PC-9 (cell line): Measurements from ENCODE around the gene LIN7A. TPM values are rescaled to one million over a fixed set of nuclear protein-coding genes. Genes with fewer than 3 reads are reported as not detected.

ENCODE experiments used
- BruUV-seq: library from RNA; stranded (reverse); fragments of 400-500 nt; replicated peaks from 2 replicates; lab custom pipeline; 2021; lab: Mats Ljungman, UMichigan
- CTCF ChIA-PET: fragments of 300-600 bp; sonication (Branson Sonifier 250); formaldehyde crosslinking; loops from one replicate; lab custom pipeline; 2022; ENCODE audit warnings: antibody characterized with exemption; lab: Charles Lee
- POLR2A ChIA-PET: fragments of 300-600 bp; sonication (Branson Sonifier 250); formaldehyde crosslinking; loops from one replicate; lab custom pipeline; 2022; ENCODE audit warnings: antibody characterized with exemption; ENCODE audit not compliant: unreplicated experiment; lab: Charles Lee
- DNase-seq, 2 experiments: peaks; one replicate each; pipeline versions ENCODE4 v3.0.0 to v3.0.0-alpha.2; 2015 to 2022; ENCODE audit warnings: mixed read lengths in 1 of 2
- H2AFZ ChIP-seq: fragments of 200-600 bp; sonication (generic); 2 replicates; pipeline ENCODE4 v1.8.1; 2017; ENCODE audit warnings: antibody characterized with exemption
- H3F3A ChIP-seq: fragments of 200-600 bp; sonication (generic); 2 replicates; pipeline ENCODE4 v1.8.1; 2017; ENCODE audit warnings: antibody characterized with exemption, mild to moderate bottlenecking, low read depth; ENCODE audit not compliant: insufficient read depth
- H3K27ac ChIP-seq: fragments of 200-600 bp; sonication (generic); 2 replicates; pipeline ENCODE4 v1.6.1; 2016; ENCODE audit warnings: mixed run types
- H3K27me3 ChIP-seq: fragments of 200-600 bp; sonication (generic); 2 replicates; pipeline ENCODE4 v1.6.1; 2016; ENCODE audit warnings: low read depth, mixed run types; ENCODE audit not compliant: insufficient read depth
- H3K36me3 ChIP-seq: fragments of 200-600 bp; sonication (generic); 2 replicates; pipeline ENCODE4 v1.6.1; 2016; ENCODE audit warnings: low read depth, mixed run types
- H3K4me1 ChIP-seq: fragments of 200-600 bp; sonication (generic); replicated peaks from 2 replicates; pipeline ENCODE4 v1.6.1; 2016; ENCODE audit warnings: mixed run types; ENCODE audit not compliant: insufficient read depth
- H3K4me2 ChIP-seq: fragments of 200-600 bp; sonication (generic); 2 replicates; pipeline ENCODE4 v1.6.1; 2017; ENCODE audit warnings: mixed run types
- H3K4me3 ChIP-seq: fragments of 200-600 bp; sonication (generic); 2 replicates; pipeline ENCODE4 v1.6.1; 2016; ENCODE audit warnings: mixed run types
- H3K79me2 ChIP-seq: fragments of 200-600 bp; sonication (generic); 2 replicates; pipeline ENCODE4 v1.6.1; 2017; ENCODE audit warnings: low read depth, mixed run types
- H3K9me2 ChIP-seq: fragments of 200-600 bp; sonication (generic); 2 replicates; pipeline ENCODE4 v1.8.1; 2017; ENCODE audit warnings: mild to moderate bottlenecking; ENCODE audit not compliant: insufficient read depth
- H3K9me3 ChIP-seq: fragments of 200-600 bp; sonication (generic); 2 replicates; pipeline ENCODE4 v1.8.1; 2016; ENCODE audit warnings: low read depth; ENCODE audit not compliant: insufficient read depth
- H4K20me1 ChIP-seq: fragments of 200-600 bp; sonication (generic); 2 replicates; pipeline ENCODE4 v1.8.1; 2017; ENCODE audit not compliant: insufficient read depth
- CTCF ChIP-seq: fragments of 200-600 bp; sonication (generic); conservative IDR thresholded peaks from 2 replicates; pipeline ENCODE4 v1.6.1; 2017; ENCODE audit warnings: mixed run types, antibody characterized with exemption, mild to moderate bottlenecking, moderate library complexity
- EZH2 ChIP-seq: fragments of 200-600 bp; sonication (generic); IDR thresholded peaks from 2 replicates; pipeline ENCODE4 v1.8.0; 2017; ENCODE audit warnings: antibody characterized with exemption, low read depth
- intact Hi-C: fragments of 100-400 bp; cut with micrococcal nuclease; formaldehyde crosslinking; loops from one replicate; pipeline ENCODE4 v1.10.0; 2022; ENCODE audit not compliant: unreplicated experiment
- total RNA-seq: library from RNA; stranded (reverse); gene quantifications from 2 replicates; pipeline ENCODE4 v1.2.3, GENCODE V29; 2021

LIN7A gene
- total RNA-seq, 1 experiment from 2014 or later: not detected

GRCh38 chr12:80834724-80835123 lies 103.0 kb downstream of the LIN7A start:
- H2AFZ ChIP-seq: no peak overlapping the region
- H4K20me1 ChIP-seq: no peaks in the 10 kb centered on the region
- ChIA-PET POLR2A (no interaction called here), CTCF (no interaction called here)
- H3K9me3 ChIP-seq: no peaks in the 10 kb centered on the region
- H3K27me3 ChIP-seq: no peaks in the 10 kb centered on the region
- no peak overlapping the region for H3K27ac ChIP-seq
- DNase-seq: no peak
- no peaks in the 10 kb centered on the region for H3K36me3 ChIP-seq
- TF ChIP-seq CTCF: no peak
- no peak overlapping the region for H3K4me3 ChIP-seq
- H3K4me2 ChIP-seq: no peak overlapping the region
- intact Hi-C loops: loop anchor here (5.0 to 10.0 kb wide), 2 partner anchors 100 to 423 kb away; partner anchors contain the start of gene LIN7A
- no peaks in the 10 kb centered on the region for H3K4me1 ChIP-seq
- H3K79me2 ChIP-seq: no peaks in the 10 kb centered on the region
- H3F3A ChIP-seq: no peaks in the 10 kb centered on the region
- BruUV-seq: no TSS peak
- no peaks in the 10 kb centered on the region for H3K9me2 ChIP-seq

- Histone ChIP-seq H3K27me3 (no peaks in the 10 kb centered on the region), H3F3A (no peaks in the 10 kb centered on the region), H4K20me1 (no peaks in the 10 kb centered on the region), H3K36me3 (no peaks in the 10 kb centered on the region), H3K9me3 (no peaks in the 10 kb centered on the region), H3K79me2 (no peaks in the 10 kb centered on the region), H3K4me1 (no peaks in the 10 kb centered on the region), H3K9me2 (no peaks in the 10 kb centered on the region), H3K27ac (no peak overlapping the region), H3K4me3 (no peak overlapping the region), H3K4me2 (no peak overlapping the region), H2AFZ (no peak overlapping the region; the same call in 1 of the 2 replicates)
- intact Hi-C loops: loop anchor here (10.0 kb wide), 1 partner anchor 104 kb away; the partner anchor contains the start of gene LIN7A
- ChIA-PET CTCF (no interaction called here), POLR2A (no interaction called here)
- TF ChIP-seq EZH2 (no peak), CTCF (no peak)
- no TSS peak for BruUV-seq
- no peak for DNase-seq
These were observed 107.1 kb downstream of the LIN7A start for GRCh38 chr12:80830533-80831088.

DNA sequence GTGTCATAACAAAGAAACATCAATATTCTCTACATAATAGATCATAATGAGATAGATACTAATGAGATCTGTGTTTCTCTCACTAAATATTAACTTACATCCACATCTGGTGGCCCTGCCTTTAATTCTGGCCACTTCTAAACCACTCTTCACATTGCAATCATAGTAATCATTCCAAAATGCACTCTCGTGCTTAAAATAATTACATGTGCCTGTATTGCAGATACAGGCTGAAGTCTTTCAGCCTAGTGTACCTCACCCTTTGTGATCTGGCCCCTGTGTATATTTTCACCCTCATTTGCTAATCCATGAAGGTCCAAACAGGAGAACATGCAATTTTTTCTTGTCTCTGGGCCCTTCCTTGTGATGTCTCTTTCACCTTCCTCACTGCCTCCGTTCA lies 108.0 kb downstream of the LIN7A start:
- no peak for DNase-seq
- Histone ChIP-seq H3K4me1 (no peaks in the 10 kb centered on the region), H3F3A (no peaks in the 10 kb centered on the region), H3K27me3 (no peaks in the 10 kb centered on the region), H3K9me3 (no peaks in the 10 kb centered on the region), H2AFZ (no peak overlapping the region), H3K79me2 (no peaks in the 10 kb centered on the region), H3K36me3 (no peaks in the 10 kb centered on the region), H3K4me3 (no peak overlapping the region), H3K9me2 (no peaks in the 10 kb centered on the region), H3K4me2 (no peak overlapping the region), H4K20me1 (no peaks in the 10 kb centered on the region), H3K27ac (no peak overlapping the region)
- TF ChIP-seq EZH2 (no peak), CTCF (no peak)
- POLR2A ChIA-PET: no interaction called here
- BruUV-seq: no TSS peak
- intact Hi-C loops: loop anchor here (10.0 kb wide), 1 partner anchor 105 kb away; the partner anchor contains the start of gene LIN7A
- CTCF ChIA-PET: no interaction called here
